ENCODE measurements around the gene PTPRE. TPM values are rescaled to one million over a fixed set of nuclear protein-coding genes. Genes with fewer than 3 reads are reported as not detected.

The PTPRE gene
- polyA plus RNA-seq, 1 donor (not counting 4 experiments of a cell fraction or from before 2014, with no cell fraction given), result 15.1 TPM

GRCh38 chr10:127922675-127923366 lies 15.9 kb downstream of the PTPRE start:
- no peaks in the 10 kb centered on the region for H3K9me1 ChIP-seq (ENCODE audit: control insufficient read depth, extremely low read depth, insufficient read depth, low read length)
- no peak for TF ChIP-seq EZH2 (IDR thresholded peaks at IDR 0.05; ENCODE audit: low read length)
- TF ChIP-seq, protein P1, sequence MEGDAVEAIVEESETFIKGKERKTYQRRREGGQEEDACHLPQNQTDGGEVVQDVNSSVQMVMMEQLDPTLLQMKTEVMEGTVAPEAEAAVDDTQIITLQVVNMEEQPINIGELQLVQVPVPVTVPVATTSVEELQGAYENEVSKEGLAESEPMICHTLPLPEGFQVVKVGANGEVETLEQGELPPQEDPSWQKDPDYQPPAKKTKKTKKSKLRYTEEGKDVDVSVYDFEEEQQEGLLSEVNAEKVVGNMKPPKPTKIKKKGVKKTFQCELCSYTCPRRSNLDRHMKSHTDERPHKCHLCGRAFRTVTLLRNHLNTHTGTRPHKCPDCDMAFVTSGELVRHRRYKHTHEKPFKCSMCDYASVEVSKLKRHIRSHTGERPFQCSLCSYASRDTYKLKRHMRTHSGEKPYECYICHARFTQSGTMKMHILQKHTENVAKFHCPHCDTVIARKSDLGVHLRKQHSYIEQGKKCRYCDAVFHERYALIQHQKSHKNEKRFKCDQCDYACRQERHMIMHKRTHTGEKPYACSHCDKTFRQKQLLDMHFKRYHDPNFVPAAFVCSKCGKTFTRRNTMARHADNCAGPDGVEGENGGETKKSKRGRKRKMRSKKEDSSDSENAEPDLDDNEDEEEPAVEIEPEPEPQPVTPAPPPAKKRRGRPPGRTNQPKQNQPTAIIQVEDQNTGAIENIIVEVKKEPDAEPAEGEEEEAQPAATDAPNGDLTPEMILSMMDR (optimal IDR thresholded peaks at IDR 0.05 in 1 of 3, IDR thresholded peaks at IDR 0.05 in 1 of 3, conservative IDR thresholded peaks at IDR 0.05 in 1 of 3; ENCODE audit: extremely low read depth in 1 of 3, insufficient read depth in 2 of 3, low read length in 3 of 3), result no peak
- DNase-seq (ENCODE audit: low read depth, low spot score), result no peak
- H3K4me3 ChIP-seq (ENCODE audit: control insufficient read depth in 2 of 3, extremely low read depth in 1 of 3, insufficient read depth in 2 of 3, low read depth in 1 of 3, low read length in 3 of 3), result no peak overlapping the region
- H3K4me2 ChIP-seq (ENCODE audit: control insufficient read depth, extremely low read depth, insufficient read depth, low read depth, low read length), result no peak overlapping the region
- no peak overlapping the region for H2AFZ ChIP-seq (ENCODE audit: control insufficient read depth, low read length)
- no peaks in the 10 kb centered on the region for H3K4me1 ChIP-seq (ENCODE audit: control insufficient read depth, extremely low read depth, insufficient read depth, low read length)
- dilution Hi-C loops (cut with MboI; ENCODE audit: extremely low pct_ligation_motif_present, low sequenced_read_pairs), result no loop called here
- FAIRE-seq, result no peak
- no peaks in the 10 kb centered on the region for H3K79me2 ChIP-seq (ENCODE audit: control insufficient read depth, insufficient read depth, low read length)
- no peaks in the 10 kb centered on the region for H4K20me1 ChIP-seq (ENCODE audit: control insufficient read depth, extremely low read depth, insufficient read depth, low read length)
- no peaks in the 10 kb centered on the region for H3K27me3 ChIP-seq (ENCODE audit: control insufficient read depth, extremely low read depth, insufficient read depth, low read length)
- no peaks in the 10 kb centered on the region for H3K36me3 ChIP-seq (ENCODE audit: control insufficient read depth in 2 of 2, extremely low read depth in 1 of 2, insufficient read depth in 2 of 2, low read length in 2 of 2)
- H3K9ac ChIP-seq (ENCODE audit: control insufficient read depth, extremely low read depth, insufficient read depth, low read length), result no peak overlapping the region
- H3K9me3 ChIP-seq (ENCODE audit: control insufficient read depth, low read depth, low read length), result no peaks in the 10 kb centered on the region
- no peak overlapping the region for H3K27ac ChIP-seq (ENCODE audit: control insufficient read depth, insufficient read depth, low read length)

DNA sequence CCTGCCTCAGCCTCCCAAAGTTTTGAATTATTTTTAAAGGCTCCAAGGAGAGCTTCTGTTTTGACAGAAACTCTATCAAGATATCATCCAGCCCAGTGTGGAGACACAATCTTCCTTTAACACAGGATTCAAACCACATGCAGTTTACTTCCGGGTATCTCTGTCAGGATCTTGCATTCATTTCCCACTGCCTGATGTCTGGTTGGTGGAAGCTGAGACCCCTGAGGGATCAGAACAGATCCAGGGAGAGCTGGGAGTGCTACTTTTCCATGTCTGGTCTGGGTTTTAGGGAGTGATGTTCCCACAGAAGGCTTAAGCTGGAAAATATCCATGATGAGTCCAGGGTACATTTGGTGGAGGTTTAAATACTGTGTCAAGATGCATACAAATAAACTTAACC lies 16.7 kb downstream of the PTPRE start:
- no peak overlapping the region for H3K9ac ChIP-seq (ENCODE audit: control insufficient read depth, extremely low read depth, insufficient read depth, low read length)
- DNase-seq (ENCODE audit: low read depth, low spot score), result no peak

More for the DNA sequence above, 16.7 kb downstream of the PTPRE start:
- Histone ChIP-seq H3K27ac (ENCODE audit: control insufficient read depth, insufficient read depth, low read length) (no peak overlapping the region), H4K20me1 (ENCODE audit: control insufficient read depth, extremely low read depth, insufficient read depth, low read length) (no peaks in the 10 kb centered on the region), H3K4me2 (ENCODE audit: control insufficient read depth, extremely low read depth, insufficient read depth, low read depth, low read length) (no peak overlapping the region), H3K9me3 (ENCODE audit: control insufficient read depth, low read depth, low read length) (no peaks in the 10 kb centered on the region), H3K4me3 (ENCODE audit: control insufficient read depth in 2 of 3, extremely low read depth in 1 of 3, insufficient read depth in 2 of 3, low read depth in 1 of 3, low read length in 3 of 3) (no peak overlapping the region), H3K4me1 (ENCODE audit: control insufficient read depth, extremely low read depth, insufficient read depth, low read length) (no peaks in the 10 kb centered on the region), H3K36me3 (ENCODE audit: control insufficient read depth in 2 of 2, extremely low read depth in 1 of 2, insufficient read depth in 2 of 2, low read length in 2 of 2) (no peaks in the 10 kb centered on the region), H3K79me2 (ENCODE audit: control insufficient read depth, insufficient read depth, low read length) (no peaks in the 10 kb centered on the region), H2AFZ (ENCODE audit: control insufficient read depth, low read length) (no peak overlapping the region), H3K9me1 (ENCODE audit: control insufficient read depth, extremely low read depth, insufficient read depth, low read length) (no peaks in the 10 kb centered on the region), H3K27me3 (ENCODE audit: control insufficient read depth, extremely low read depth, insufficient read depth, low read length) (no peaks in the 10 kb centered on the region)
- no peak for FAIRE-seq
- TF ChIP-seq, protein P1 (optimal IDR thresholded peaks at IDR 0.05 in 1 of 3, IDR thresholded peaks at IDR 0.05 in 1 of 3, conservative IDR thresholded peaks at IDR 0.05 in 1 of 3; ENCODE audit: extremely low read depth in 1 of 3, insufficient read depth in 2 of 3, low read length in 3 of 3), result no peak
- no peak for TF ChIP-seq EZH2 (IDR thresholded peaks at IDR 0.05; ENCODE audit: low read length)
- dilution Hi-C loops (cut with MboI; ENCODE audit: extremely low pct_ligation_motif_present, low sequenced_read_pairs), result no loop called here

All from keratinocyte (primary cell).